ENCODE results near the gene KDM4F. TPM values are rescaled to one million over a fixed set of nuclear protein-coding genes. Genes with fewer than 3 reads are reported as not detected.
A peak's percentile ranks its signal among the peaks of the same experiment; 100 is the strongest.

KDM4F gene
- total RNA-seq, 1 donor from 2014 or later, result not detected

DNA sequence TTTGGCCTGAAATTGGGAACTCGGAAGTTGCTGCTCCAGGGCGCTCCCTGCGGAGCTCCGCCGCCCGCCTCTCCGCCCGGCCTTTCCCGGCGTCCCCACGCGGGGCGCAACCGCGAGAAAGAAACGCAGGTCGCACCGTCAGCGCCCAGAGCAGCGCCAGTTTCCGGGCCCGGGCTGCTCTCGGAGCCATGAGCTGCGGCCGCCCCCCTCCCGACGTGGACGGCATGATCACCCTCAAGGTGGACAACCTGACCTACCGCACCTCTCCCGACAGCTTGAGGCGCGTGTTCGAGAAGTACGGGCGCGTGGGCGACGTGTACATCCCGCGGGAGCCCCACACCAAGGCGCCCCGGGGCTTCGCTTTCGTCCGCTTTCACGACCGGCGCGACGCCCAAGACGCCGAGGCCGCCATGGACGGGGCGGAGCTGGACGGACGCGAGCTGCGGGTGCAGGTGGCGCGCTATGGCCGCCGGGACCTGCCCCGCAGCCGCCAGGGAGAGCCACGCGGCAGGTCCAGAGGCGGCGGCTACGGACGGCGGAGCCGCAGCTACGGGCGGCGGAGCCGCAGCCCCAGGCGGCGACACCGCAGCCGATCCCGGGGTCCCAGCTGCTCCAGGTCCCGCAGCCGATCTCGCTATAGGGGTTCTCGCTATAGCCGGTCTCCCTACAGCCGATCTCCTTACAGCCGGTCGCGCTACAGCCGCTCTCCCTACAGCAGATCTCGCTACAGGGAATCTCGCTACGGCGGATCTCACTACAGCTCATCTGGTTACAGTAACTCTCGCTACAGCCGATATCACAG is 18.0 kb downstream of the KDM4F start:
- Histone ChIP-seq H3K27me3 (peaks cover 3% of the 10 kb centered on the region), H3K4me2 (peak overlapping the region; percentile 81), H3K4me3 (peak overlapping the region; percentile 61), H3K4me1 (peaks cover 18% of the 10 kb centered on the region), H3K9ac (peak overlapping the region; percentile 1), H3K27ac (no peak overlapping the region), H3F3A (ENCODE audit: low read depth) (peaks cover 23% of the 10 kb centered on the region), H3K9me3 (ENCODE audit: low read depth) (no peaks in the 10 kb centered on the region), H2AFZ (replicated peaks) (peak overlapping the region; percentile 95), H3K79me2 (ENCODE audit: low read depth) (peaks cover 12% of the 10 kb centered on the region), H3K36me3 (peaks cover 9% of the 10 kb centered on the region), H4K20me1 (ENCODE audit: low read depth) (no peaks in the 10 kb centered on the region)
- TF ChIP-seq EZH2 (IDR thresholded peaks at IDR 0.05) (peak; percentile 18), EZH2phosphoT487 (IDR thresholded peaks at IDR 0.05) (peak; percentile 17)
- TF ChIP-seq, protein P1, sequence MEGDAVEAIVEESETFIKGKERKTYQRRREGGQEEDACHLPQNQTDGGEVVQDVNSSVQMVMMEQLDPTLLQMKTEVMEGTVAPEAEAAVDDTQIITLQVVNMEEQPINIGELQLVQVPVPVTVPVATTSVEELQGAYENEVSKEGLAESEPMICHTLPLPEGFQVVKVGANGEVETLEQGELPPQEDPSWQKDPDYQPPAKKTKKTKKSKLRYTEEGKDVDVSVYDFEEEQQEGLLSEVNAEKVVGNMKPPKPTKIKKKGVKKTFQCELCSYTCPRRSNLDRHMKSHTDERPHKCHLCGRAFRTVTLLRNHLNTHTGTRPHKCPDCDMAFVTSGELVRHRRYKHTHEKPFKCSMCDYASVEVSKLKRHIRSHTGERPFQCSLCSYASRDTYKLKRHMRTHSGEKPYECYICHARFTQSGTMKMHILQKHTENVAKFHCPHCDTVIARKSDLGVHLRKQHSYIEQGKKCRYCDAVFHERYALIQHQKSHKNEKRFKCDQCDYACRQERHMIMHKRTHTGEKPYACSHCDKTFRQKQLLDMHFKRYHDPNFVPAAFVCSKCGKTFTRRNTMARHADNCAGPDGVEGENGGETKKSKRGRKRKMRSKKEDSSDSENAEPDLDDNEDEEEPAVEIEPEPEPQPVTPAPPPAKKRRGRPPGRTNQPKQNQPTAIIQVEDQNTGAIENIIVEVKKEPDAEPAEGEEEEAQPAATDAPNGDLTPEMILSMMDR (IDR thresholded peaks at IDR 0.05), result peak; percentile 52
- Mint-ChIP-seq H3K9me3 (no peaks in the 10 kb centered on the region), H3K27ac (peak overlapping the region; percentile 97), H3K4me1 (peaks cover 18% of the 10 kb centered on the region), H3K4me3 (peak overlapping the region; percentile 98), H3K36me3 (peaks cover 10% of the 10 kb centered on the region), H3K27me3 (ENCODE audit: insufficient read depth, low read depth) (no peaks in the 10 kb centered on the region)
- peak; percentile 85 for DNase-seq (ENCODE audit: low spot score)

- Histone ChIP-seq H3K9ac (peak overlapping the region; percentile 1), H3K4me2 (peak overlapping the region; percentile 81), H3K79me2 (ENCODE audit: low read depth) (peaks cover 12% of the 10 kb centered on the region), H4K20me1 (ENCODE audit: low read depth) (no peaks in the 10 kb centered on the region), H3K27me3 (no peaks in the 10 kb centered on the region), H3K4me1 (peaks cover 18% of the 10 kb centered on the region), H3F3A (ENCODE audit: low read depth) (peaks cover 23% of the 10 kb centered on the region), H2AFZ (replicated peaks) (peak overlapping the region; percentile 95), H3K9me3 (ENCODE audit: low read depth) (no peaks in the 10 kb centered on the region), H3K4me3 (peak overlapping the region; percentile 61), H3K27ac (no peak overlapping the region), H3K36me3 (peaks cover 9% of the 10 kb centered on the region)
- no peaks in the 10 kb centered on the region for H3K9me3 Mint-ChIP-seq
- peak overlapping the region; percentile 98 for H3K4me3 Mint-ChIP-seq
- H3K36me3 Mint-ChIP-seq, result peaks cover 10% of the 10 kb centered on the region
- H3K4me1 Mint-ChIP-seq, result peaks cover 18% of the 10 kb centered on the region
- DNase-seq (ENCODE audit: low spot score), result no peak
- no peaks in the 10 kb centered on the region for H3K27me3 Mint-ChIP-seq (ENCODE audit: insufficient read depth, low read depth)
- H3K27ac Mint-ChIP-seq, result peak overlapping the region; percentile 97
- no peak for TF ChIP-seq EZH2 (IDR thresholded peaks at IDR 0.05)
- TF ChIP-seq EZH2phosphoT487 (IDR thresholded peaks at IDR 0.05), result no peak
- TF ChIP-seq, protein P1 (IDR thresholded peaks at IDR 0.05), result no peak
Observed at GRCh38 chr11:95067841-95068219, 18.6 kb downstream of the KDM4F start.

DNA sequence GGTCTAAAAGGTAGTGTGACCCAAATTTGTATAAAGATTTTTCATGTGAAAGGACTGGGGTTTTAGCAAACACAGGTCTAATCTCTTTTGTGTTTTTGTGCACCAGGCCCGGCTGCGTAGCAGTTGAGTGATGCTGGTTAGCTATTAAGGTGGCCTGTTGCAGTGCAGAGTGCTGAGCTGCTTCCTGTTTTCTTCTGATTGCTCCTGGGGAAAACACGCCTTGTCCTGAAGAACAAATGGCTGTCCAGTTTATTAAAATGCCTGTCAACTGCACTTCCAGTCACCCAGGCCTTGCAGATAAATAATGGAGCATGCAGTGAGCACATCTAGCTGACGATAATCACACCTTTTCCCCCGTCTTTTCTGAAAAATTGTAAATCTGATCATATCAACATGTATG is 19.3 kb downstream of the KDM4F start:
- peaks cover 12% of the 10 kb centered on the region for H3K79me2 ChIP-seq (ENCODE audit: low read depth)
- peaks cover 23% of the 10 kb centered on the region for H3F3A ChIP-seq (ENCODE audit: low read depth)
- peaks cover 9% of the 10 kb centered on the region for H3K36me3 ChIP-seq
- Mint-ChIP-seq H3K27ac (no peak overlapping the region), H3K9me3 (no peaks in the 10 kb centered on the region), H3K27me3 (ENCODE audit: insufficient read depth, low read depth) (no peaks in the 10 kb centered on the region), H3K36me3 (peaks cover 10% of the 10 kb centered on the region), H3K4me1 (peaks cover 18% of the 10 kb centered on the region), H3K4me3 (peak overlapping the region; percentile 98)
- H3K27me3 ChIP-seq, result no peaks in the 10 kb centered on the region
- H3K27ac ChIP-seq, result no peak overlapping the region
- H3K9me3 ChIP-seq (ENCODE audit: low read depth), result no peaks in the 10 kb centered on the region
- H3K4me2 ChIP-seq, result peak overlapping the region; percentile 81
- H4K20me1 ChIP-seq (ENCODE audit: low read depth), result no peaks in the 10 kb centered on the region
- peak overlapping the region; percentile 61 for H3K4me3 ChIP-seq
- peaks cover 18% of the 10 kb centered on the region for H3K4me1 ChIP-seq
- H2AFZ ChIP-seq (replicated peaks), result no peak overlapping the region
- no peak overlapping the region for H3K9ac ChIP-seq
- TF ChIP-seq EZH2phosphoT487 (IDR thresholded peaks at IDR 0.05) (no peak), EZH2 (IDR thresholded peaks at IDR 0.05) (no peak)
- TF ChIP-seq, protein P1 (IDR thresholded peaks at IDR 0.05), result no peak
- peak; percentile 67 for DNase-seq (ENCODE audit: low spot score)

Measured in neural progenitor cell (in vitro differentiated cells).